GM12872 (cell line): Measurements from ENCODE around the gene COX8C.
A peak's percentile ranks its signal among the peaks of the same experiment; 100 is the strongest.

Experiments
- TF ChIP-seq, protein P1 (sequence below): IDR thresholded peaks from 3 replicates; pipeline ENCODE4 v1.5.1; 2011; ENCODE audit warnings: low read depth, mild to moderate bottlenecking, low read length, moderate library complexity; ENCODE audit not compliant: insufficient read depth

COX8C gene

DNA sequence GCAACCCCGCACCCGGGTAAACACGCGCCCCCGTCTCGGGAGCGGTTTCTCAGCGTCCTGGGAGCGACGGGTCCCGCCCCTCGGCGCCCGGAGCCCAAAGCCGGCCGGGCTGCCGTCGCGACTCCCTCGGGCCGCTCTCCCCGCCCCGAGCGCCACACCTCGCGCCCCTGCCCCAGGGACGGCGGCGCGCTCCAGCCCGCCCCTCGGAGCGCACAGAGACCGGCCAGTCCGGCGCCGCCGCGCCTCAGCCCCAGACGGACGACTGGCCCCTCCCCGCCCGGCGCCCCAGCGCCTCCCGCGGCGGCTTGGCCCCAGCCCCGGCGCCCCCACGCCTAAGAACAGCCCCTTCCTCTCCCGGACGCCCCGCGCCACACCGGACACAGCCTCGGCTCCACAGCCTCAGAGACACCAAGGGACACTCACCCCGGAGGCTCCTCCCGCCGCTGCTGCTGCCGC lies 14.6 kb upstream of the COX8C start:
- TF ChIP-seq, protein P1, sequence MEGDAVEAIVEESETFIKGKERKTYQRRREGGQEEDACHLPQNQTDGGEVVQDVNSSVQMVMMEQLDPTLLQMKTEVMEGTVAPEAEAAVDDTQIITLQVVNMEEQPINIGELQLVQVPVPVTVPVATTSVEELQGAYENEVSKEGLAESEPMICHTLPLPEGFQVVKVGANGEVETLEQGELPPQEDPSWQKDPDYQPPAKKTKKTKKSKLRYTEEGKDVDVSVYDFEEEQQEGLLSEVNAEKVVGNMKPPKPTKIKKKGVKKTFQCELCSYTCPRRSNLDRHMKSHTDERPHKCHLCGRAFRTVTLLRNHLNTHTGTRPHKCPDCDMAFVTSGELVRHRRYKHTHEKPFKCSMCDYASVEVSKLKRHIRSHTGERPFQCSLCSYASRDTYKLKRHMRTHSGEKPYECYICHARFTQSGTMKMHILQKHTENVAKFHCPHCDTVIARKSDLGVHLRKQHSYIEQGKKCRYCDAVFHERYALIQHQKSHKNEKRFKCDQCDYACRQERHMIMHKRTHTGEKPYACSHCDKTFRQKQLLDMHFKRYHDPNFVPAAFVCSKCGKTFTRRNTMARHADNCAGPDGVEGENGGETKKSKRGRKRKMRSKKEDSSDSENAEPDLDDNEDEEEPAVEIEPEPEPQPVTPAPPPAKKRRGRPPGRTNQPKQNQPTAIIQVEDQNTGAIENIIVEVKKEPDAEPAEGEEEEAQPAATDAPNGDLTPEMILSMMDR: no peak

GRCh38 chr14:93332853-93333630 lies 13.9 kb upstream of the COX8C start, which contains the start of gene BTBD7:
BTBD7 (minus strand) TSS chr14:93333036; CDS start chr14:93296051, 36,985 bp downstream.
- TF ChIP-seq, protein P1: 0 out of 3 replicates have a peak, but pooled peaks have one; percentile 17

GRCh38 chr14:93333631-93334103 lies 13.3 kb upstream of the COX8C start:
- TF ChIP-seq, protein P1: no peak

- TF ChIP-seq, protein P1: no peak
These were observed 9.7 kb upstream of the COX8C start for GRCh38 chr14:93337143-93337753.

DNA sequence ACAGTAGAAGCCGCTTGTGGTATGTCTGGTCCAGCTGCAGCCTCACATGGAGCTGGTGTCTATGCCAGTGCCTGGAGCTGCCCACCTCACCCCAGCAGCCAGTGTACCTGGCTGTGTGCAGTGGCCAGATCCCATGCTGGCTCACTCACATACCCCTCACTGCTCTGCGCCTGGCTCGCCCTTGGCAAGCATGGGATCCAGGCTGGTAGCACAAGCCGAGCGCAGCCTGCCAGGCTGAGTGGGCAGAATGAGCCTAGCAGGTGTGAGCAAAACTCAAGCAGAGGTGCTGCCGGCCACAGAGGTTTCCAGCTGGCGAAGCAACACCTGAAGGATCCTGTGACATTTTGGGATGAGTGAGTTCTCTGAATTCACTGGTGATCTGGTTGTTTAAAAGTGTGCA lies 9.1 kb upstream of the COX8C start:
- TF ChIP-seq, protein P1: no peak

- TF ChIP-seq, protein P1: no peak
These were observed 3.7 kb upstream of the COX8C start for GRCh38 chr14:93343266-93343665.

GRCh38 chr14:93343797-93344196 lies 3.2 kb upstream of the COX8C start:
- TF ChIP-seq, protein P1: no peak
